GM12874 (cell line): ENCODE results near the gene PACRG.

Source experiments
- TF ChIP-seq, protein P1 (sequence below): IDR thresholded peaks from 2 replicates; pipeline ENCODE4 v1.5.1; 2011; ENCODE audit warnings: low read depth, mild to moderate bottlenecking, control low read depth, low read length, moderate library complexity; ENCODE audit not compliant: insufficient read depth

The PACRG gene

DNA sequence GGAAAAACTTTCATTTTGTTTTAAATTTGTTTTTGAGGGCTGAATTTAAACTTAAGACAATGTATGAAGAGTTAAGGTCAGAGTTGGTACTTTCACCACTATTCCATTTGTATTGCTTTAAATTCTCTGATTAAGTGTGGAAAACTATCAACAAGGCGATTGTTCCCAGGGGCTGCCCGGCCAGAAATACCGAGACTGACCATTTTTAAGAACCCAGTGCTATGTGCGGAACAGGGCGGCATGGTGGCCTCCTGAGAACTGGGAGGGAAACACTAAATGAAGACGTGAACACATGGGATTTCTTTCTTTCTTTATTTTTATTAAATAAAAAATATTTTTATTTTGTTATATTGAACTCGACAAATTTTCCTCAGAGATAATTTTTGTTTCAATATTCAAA, 465.6 kb downstream of the PACRG start:
- TF ChIP-seq, protein P1, sequence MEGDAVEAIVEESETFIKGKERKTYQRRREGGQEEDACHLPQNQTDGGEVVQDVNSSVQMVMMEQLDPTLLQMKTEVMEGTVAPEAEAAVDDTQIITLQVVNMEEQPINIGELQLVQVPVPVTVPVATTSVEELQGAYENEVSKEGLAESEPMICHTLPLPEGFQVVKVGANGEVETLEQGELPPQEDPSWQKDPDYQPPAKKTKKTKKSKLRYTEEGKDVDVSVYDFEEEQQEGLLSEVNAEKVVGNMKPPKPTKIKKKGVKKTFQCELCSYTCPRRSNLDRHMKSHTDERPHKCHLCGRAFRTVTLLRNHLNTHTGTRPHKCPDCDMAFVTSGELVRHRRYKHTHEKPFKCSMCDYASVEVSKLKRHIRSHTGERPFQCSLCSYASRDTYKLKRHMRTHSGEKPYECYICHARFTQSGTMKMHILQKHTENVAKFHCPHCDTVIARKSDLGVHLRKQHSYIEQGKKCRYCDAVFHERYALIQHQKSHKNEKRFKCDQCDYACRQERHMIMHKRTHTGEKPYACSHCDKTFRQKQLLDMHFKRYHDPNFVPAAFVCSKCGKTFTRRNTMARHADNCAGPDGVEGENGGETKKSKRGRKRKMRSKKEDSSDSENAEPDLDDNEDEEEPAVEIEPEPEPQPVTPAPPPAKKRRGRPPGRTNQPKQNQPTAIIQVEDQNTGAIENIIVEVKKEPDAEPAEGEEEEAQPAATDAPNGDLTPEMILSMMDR, result no peak

DNA sequence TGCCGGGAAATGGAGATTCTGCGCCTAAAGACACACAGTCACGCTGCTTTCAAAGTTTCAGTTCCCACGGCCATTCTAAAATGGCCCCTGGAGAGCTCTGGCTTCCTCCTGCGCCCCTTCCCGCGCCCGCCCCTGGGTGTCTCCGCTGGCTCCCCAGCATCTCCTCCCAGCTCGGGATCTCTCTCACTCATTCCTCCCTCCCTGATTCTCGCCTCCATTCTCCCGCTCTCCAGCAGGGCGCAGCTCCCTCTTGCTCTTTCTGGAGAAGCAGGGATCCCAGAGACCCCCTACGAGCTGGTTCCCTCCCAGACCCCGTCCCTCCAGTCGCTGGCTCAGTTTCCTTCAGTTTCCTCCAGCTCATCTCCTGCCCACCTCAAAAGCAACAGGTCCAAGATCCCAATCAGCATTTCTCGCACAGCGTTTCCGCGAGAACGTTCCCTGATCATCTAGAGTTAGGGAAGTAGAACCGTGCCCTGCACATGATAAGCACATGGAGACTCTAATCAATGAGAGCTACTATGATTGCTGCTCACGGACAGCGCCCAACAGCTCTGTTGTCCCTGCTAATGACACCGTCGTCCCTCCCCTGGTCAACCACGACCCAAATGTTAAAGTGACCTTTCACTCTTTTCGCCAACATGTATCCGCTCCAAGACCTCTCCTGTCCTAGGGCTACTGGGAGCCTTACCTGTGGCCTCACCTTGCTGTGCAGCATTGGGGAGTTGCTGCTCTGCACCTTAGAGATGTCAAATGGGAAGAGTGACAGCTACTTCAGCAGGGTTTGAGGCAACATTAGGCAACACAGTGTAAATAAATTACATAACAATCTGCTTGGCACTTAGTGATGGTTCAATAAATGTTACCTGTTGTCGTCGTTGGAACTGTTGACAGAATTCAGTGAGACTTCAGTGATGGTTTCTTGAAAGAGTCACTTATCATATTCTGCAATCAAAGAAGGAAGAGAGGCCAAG, 468.2 kb downstream of the PACRG start:
- TF ChIP-seq, protein P1, result no peak

DNA sequence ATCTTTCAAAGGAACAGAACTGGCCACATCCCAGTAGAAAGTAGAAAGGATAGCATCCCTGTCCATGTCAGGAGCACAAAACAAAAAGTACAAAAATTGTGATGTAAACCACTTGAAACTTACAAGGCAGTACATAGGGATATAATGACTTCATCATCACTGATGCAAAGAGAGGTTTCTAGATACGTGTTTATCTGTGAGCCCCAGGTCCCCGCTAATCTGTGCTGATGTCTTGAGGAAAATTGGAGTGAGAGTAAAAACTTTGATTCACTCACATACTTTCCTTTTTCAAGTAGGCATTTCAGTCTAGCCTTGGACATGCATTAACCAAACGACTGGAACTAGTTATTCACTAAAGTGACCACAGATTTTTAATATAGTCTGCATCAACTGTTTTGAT, 470.1 kb downstream of the PACRG start:
- TF ChIP-seq, protein P1, result no peak

DNA sequence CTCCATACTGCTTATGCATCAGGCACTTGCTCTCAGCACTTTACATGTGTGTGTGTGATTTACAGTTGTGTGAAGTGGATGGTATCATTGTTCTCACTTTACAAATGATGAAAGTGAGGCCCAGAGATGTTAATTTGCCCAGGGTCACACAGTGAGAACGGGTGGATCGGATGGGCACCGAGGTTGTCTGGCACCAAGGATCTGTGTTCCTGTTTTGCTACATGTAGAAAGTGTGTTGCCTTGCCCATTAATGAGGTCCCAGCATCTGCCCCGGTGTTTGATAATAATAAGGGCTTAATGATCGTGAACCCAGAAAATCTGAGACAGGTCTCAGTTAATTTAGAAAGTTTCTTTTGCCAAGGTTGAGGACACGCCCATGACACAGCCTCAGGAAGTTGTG, 470.6 kb downstream of the PACRG start:
- TF ChIP-seq, protein P1, result no peak

DNA sequence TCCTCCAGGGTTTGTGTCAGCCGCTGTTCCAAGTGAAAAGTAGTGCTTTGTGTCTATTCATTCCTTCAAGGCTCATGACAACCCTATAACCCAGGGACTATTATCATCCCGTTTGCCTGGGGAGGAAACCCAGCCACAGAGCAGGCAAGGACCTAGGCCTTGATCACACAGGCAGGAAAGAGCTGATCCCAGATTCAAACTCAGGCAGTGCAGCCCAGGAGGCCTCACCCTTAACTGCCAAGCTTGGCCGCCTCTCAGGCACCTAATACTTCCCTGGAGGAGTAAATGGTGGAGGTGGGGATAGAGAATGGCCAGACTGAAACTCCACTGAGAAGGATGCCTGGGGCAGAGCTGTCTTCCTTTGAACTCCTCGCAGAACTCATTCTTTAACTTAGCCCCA, 471.6 kb downstream of the PACRG start:
- TF ChIP-seq, protein P1, result no peak

- TF ChIP-seq, protein P1, result no peak
These were observed 472.5 kb downstream of the PACRG start for GRCh38 chr6:163200289-163200688.

- TF ChIP-seq, protein P1, result no peak
These were observed 472.9 kb downstream of the PACRG start for GRCh38 chr6:163200694-163201093.
